ENCODE measurements around the gene ST7L.

Gene ST7L

DNA sequence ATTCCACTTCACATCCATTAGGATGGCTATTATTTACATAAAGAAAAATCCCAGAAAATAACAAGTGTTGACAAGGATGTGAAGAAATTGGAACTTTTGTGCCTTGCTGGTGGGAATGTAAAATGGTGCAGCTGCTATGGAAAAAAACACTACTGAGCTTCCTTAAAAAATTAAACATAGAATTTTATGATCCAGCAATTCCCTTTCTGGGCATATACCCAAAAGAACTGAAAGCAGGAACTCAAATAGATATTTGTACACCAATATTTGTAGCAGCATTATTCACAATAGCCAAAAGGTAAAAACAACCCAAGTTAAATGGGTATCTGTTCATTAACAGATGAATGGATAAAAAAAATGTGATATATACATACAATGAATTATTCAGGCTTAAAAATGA lies 64.5 kb downstream of the ST7L start:
- TF ChIP-seq, protein P1, sequence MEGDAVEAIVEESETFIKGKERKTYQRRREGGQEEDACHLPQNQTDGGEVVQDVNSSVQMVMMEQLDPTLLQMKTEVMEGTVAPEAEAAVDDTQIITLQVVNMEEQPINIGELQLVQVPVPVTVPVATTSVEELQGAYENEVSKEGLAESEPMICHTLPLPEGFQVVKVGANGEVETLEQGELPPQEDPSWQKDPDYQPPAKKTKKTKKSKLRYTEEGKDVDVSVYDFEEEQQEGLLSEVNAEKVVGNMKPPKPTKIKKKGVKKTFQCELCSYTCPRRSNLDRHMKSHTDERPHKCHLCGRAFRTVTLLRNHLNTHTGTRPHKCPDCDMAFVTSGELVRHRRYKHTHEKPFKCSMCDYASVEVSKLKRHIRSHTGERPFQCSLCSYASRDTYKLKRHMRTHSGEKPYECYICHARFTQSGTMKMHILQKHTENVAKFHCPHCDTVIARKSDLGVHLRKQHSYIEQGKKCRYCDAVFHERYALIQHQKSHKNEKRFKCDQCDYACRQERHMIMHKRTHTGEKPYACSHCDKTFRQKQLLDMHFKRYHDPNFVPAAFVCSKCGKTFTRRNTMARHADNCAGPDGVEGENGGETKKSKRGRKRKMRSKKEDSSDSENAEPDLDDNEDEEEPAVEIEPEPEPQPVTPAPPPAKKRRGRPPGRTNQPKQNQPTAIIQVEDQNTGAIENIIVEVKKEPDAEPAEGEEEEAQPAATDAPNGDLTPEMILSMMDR (IDR thresholded peaks at IDR 0.05; ENCODE audit: insufficient read depth, low read length, poor library complexity, severe bottlenecking) = no peak
- DNase-seq (ENCODE audit: extremely low read depth, insufficient read length) = no peak
- no peak overlapping the region for H3K4me3 ChIP-seq (replicated peaks; ENCODE audit: low read depth, low read length)
- no peaks in the 10 kb centered on the region for H3K27me3 ChIP-seq (replicated peaks; ENCODE audit: control insufficient read depth, insufficient read depth, low read length)
- no peaks in the 10 kb centered on the region for H3K36me3 ChIP-seq (ENCODE audit: control insufficient read depth, insufficient read depth, low read length)

DNA sequence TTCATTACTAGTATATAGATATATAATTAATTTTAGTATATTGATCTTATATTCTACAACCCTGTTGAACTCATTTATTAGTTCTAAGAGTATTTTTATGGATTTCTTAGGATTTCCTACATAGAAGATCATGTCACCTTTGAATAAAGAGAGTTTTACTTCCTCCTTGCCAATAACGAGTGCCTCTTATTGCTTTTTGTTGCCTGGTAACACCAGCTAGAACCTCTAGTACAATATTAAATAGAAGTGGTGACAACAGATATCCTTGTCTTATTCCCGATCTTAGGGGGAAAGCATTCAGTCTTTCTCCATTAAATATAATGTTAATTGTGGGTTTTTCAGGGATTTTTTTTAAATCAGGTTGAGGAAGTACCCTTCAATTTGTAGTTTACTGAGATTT lies 69.4 kb downstream of the ST7L start:
- no peak for DNase-seq (ENCODE audit: extremely low read depth, insufficient read length)
- no peak overlapping the region for H3K4me3 ChIP-seq (replicated peaks; ENCODE audit: low read depth, low read length)
- TF ChIP-seq, protein P1 (IDR thresholded peaks at IDR 0.05; ENCODE audit: insufficient read depth, low read length, poor library complexity, severe bottlenecking) = no peak
- H3K27me3 ChIP-seq (replicated peaks; ENCODE audit: control insufficient read depth, insufficient read depth, low read length) = no peaks in the 10 kb centered on the region
- H3K36me3 ChIP-seq (ENCODE audit: control insufficient read depth, insufficient read depth, low read length) = no peaks in the 10 kb centered on the region

DNA sequence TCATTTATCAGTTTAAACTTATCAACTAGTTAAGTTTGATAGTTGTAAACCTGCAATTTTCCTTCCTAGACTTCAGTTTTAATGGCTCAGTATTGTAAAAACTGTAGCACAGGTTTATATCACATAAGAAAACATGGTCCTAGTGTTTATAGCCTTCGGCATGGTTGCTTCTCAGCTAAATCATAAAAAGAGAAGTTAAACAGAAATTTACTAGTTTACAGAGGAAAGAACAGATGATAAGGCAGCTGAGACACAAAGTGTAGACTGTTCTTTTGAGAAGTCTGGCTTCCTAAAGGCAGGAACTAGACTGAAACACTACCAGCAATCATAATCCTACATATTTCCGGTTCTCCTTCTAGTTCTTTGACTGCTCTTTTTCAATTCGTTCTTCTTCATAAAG lies 70.4 kb downstream of the ST7L start:
- no peaks in the 10 kb centered on the region for H3K27me3 ChIP-seq (replicated peaks; ENCODE audit: control insufficient read depth, insufficient read depth, low read length)
- TF ChIP-seq, protein P1 (IDR thresholded peaks at IDR 0.05; ENCODE audit: insufficient read depth, low read length, poor library complexity, severe bottlenecking) = no peak
- DNase-seq (ENCODE audit: extremely low read depth, insufficient read length) = no peak
- no peak overlapping the region for H3K4me3 ChIP-seq (replicated peaks; ENCODE audit: low read depth, low read length)
- no peaks in the 10 kb centered on the region for H3K36me3 ChIP-seq (ENCODE audit: control insufficient read depth, insufficient read depth, low read length)

DNA sequence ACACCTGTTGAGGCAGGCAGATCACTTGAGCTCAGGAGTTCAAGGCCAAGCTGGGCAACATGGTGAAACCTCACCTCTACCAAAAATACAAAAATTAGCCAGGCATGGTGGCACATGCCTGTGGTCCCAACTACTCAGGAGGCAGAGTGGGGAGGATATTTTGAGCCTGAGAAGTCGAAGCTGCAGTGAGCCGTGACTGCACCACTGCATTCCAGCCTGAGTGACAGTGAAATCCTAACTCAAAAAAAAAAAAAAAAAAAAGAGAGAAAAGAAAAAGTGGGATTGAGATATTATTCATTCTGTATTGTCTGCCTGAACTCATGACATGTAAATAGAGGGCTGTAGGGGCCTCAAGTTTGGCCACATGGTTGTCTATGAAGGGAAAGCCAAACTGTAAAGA lies 72.9 kb downstream of the ST7L start:
- TF ChIP-seq, protein P1 (IDR thresholded peaks at IDR 0.05; ENCODE audit: insufficient read depth, low read length, poor library complexity, severe bottlenecking) = no peak
- no peak for DNase-seq (ENCODE audit: extremely low read depth, insufficient read length)
- H3K36me3 ChIP-seq (ENCODE audit: control insufficient read depth, insufficient read depth, low read length) = no peaks in the 10 kb centered on the region
- no peak overlapping the region for H3K4me3 ChIP-seq (replicated peaks; ENCODE audit: low read depth, low read length)
- no peaks in the 10 kb centered on the region for H3K27me3 ChIP-seq (replicated peaks; ENCODE audit: control insufficient read depth, insufficient read depth, low read length)

DNA sequence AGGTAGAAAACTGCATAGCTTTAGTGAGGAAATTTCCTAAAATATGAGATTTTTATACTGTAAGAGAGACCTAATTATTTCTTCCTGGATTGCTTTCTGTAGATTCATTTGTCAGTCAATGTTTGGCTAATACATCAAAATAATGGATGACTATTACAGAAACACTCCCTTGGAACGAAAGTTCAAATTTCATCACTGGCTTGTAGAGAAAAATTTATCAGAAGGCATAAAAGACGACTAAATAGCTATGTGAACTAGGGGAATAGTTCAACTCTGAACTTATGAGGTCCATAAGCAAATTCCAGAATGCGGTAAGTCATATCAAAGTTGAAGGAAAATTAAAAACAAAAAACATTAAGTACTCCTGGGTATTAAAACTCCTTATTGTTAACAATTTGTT lies 74.2 kb downstream of the ST7L start:
- no peaks in the 10 kb centered on the region for H3K36me3 ChIP-seq (ENCODE audit: control insufficient read depth, insufficient read depth, low read length)
- DNase-seq (ENCODE audit: extremely low read depth, insufficient read length) = no peak
- no peak overlapping the region for H3K4me3 ChIP-seq (replicated peaks; ENCODE audit: low read depth, low read length)
- TF ChIP-seq, protein P1 (IDR thresholded peaks at IDR 0.05; ENCODE audit: insufficient read depth, low read length, poor library complexity, severe bottlenecking) = no peak
- no peaks in the 10 kb centered on the region for H3K27me3 ChIP-seq (replicated peaks; ENCODE audit: control insufficient read depth, insufficient read depth, low read length)

DNA sequence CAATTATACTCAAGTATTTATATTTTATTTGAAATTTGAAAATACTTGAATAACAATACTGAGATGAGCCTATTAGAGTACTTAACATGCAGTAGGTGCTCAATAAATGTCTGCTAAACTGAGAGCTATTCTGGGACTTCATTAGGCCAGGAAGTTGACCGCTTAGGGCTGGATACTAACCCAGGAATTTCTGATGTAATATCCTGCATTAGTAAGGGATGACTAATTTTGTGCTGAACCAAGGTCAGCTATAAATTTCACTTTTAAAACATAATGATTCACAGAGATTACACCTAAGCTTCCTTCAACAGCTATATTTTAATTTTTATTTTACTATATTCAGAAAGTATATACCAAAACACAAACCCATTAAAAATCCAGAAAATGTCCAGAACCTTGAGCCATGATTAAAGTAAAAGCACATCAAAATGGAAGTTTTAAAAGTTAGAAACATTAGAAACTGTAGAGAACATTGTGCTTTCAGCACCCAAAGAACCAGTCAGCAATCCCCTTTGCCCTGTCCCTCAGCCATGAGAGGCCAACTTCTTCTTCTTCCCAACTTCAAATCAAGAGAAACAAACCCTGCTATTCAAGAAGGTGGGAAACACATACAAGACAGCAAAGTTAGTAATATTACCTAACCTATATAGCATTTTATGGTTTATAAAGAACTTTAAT lies 74.8 kb downstream of the ST7L start:
- Histone ChIP-seq H3K27me3 (replicated peaks; ENCODE audit: control insufficient read depth, insufficient read depth, low read length) (no peaks in the 10 kb centered on the region), H3K36me3 (ENCODE audit: control insufficient read depth, insufficient read depth, low read length) (no peaks in the 10 kb centered on the region), H3K4me3 (replicated peaks; ENCODE audit: low read depth, low read length) (no peak overlapping the region)
- TF ChIP-seq, protein P1 (IDR thresholded peaks at IDR 0.05; ENCODE audit: insufficient read depth, low read length, poor library complexity, severe bottlenecking) = no peak
- no peak for DNase-seq (ENCODE audit: extremely low read depth, insufficient read length)
